Measurements from ENCODE around the gene ELMO2.

ELMO2 gene

DNA sequence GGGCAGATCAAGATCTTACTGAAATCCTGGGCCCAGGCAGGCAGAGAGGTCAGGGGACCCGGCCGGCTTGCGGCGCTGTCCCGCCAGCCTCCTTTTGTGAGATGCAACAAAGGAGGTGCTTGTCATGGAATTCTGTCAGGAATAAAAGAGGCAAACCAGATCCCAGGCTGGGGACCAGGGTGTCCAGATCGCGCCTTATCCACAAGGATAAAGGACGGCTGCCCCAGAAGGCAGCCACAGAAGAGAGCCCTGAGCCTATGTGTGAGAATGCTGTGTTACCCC is 55.5 kb downstream of the ELMO2 start:
- DNase-seq (ENCODE audit: low spot score): no peak

DNA sequence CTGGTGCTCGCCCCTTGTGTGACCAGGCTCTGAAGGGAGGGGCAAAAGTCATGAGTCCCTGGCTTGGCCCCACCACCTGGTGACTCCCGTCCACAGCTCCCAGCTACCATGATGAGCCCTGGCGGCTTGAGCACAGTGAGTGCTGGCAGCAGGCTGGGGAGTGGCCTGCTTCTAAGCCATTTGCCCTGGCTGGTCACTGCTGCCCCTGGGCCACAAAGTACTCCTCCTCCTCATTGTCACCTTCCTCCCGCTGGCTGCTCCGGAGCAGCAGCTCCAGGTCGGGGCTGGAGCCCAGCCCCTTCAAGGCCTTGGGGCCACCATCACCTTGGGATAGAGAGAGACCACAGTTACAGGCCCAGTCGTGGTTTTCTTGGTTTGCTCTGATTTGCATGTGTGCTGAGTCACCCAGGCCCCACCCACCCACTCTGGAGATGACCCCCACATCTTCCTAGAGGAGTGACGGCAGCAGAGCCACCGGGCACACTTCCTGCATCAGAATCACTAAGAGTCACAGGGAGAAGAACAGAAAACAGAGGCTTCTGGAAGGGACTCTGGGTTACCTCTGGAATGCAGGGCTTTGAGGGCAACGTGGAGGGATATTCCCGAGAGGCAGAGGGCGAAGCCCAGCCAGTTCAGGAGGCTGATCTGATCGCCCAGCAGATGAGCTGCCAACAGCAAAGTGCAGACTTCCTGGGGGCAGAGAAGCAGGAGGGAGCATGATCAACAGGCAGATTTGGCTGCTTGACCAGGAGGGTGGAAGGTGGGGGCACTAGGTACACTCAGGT is 56.0 kb downstream of the ELMO2 start:
- DNase-seq (ENCODE audit: low spot score): peak; percentile 89

DNA sequence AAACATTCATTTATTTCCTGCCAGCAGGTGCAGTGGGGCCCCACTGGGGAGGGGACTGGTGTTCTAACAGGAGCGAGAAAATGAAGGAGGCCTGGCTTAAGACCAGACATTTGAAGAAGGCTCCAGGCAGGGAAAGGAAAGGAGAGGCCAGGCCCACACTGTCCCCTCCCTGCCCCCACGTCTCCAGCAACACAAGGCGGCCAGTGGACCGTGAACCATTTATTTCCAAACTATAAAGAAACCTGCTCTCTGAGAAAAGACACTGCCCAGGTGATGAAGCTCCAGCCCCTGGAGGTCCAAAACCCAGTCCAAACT is 56.7 kb downstream of the ELMO2 start:
- no peak for DNase-seq (ENCODE audit: low spot score)

DNA sequence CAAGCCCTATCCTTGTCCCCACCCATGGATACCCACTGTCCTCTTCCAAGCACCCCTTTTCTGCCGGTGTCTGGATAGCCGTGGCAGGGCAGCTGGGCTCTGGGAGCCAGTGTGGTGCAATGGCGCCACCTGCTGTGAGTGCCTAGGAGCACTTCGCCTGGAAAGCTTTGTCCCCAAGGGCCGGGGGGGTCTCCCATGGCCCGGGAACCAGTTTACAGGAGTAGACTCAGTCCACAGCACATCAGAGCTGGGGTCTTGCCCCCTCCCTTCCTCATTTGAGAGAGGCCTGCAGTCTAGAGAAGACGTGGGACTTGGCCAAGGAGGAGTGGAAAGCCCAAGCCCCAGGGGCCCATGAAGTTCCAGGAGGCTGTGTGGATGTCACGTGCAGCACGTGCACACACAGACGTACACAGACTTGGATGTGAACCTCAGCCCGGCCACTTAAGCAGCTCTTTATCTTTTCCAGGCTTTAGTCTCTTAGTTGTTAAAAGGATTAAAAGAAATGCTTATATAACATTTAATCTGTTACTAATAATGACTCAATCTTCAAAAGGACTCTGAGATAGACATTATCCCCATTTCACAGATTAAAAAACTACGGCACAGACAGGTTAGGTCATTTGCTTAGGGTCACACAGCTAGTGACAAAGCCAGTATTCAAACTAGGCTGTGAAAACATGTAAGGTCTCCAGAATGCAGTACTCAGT is 57.2 kb downstream of the ELMO2 start:
- DNase-seq (ENCODE audit: low spot score): peak; percentile 65

DNA sequence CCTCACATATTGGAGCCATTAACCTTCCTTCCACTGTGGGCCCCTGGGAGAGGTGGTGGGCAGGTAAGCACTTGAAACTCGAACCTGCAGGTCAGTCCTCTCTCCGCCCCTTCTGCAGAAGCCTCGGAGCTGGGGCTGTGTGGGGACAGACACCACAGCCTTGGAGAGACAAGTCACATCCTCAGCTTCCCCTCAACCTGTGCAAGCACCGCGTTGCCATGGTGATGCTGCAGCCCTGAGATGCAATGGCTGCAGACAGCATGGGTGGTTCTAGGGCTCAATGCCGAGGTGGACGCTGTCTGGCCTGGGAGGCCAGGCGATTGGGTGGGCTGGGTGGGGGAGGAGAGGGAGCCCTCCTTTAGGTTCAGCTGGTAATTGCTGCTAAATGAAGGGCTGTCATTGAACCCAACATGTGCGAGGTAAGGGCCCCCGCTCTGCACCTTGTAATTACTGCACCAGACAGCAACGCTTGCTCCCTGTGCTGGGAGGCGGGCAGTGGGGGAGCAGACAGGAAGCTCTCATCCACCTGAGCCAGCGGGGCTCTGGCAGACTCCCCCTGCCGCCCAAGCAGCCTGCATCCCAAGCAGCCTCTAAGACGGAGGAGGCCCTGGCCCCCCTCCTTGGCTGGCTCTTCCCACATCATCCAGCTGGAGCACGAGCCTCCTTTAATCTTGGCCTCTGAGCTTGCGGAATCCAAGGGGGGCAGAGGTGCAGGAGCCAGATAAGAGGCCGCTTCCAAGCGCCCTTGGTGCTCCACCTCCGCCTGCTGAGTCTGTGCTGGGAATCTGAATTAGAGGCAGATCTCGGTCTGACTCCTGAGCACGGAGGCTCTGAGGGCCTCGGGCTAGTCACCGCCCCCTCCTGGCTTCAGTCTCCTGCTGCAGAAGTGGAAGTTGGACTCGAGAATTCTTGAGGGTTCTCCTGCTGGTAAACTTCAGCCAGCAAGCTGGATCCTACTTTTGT is 58.3 kb downstream of the ELMO2 start:
- no peak for DNase-seq (ENCODE audit: low spot score)

DNA sequence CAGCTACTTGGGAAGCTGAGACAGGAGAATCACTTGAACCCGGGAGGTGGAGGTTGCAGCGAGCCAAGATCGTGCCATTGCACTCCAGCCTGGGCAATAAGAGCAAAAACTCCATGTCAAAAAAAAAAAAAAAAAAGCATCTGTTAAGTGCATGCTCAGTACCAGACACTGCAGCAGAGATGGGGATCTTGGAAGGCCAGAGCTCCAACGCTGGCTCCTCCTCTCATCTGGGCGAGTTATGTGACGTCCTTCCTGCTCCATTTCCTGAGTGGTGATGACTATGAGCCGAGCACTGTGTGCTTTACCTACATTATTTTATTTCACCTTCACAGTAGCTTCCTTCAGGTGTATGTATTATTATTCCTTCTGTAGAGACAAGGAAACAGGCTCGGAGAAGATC is 59.6 kb downstream of the ELMO2 start:
- DNase-seq (ENCODE audit: low spot score): no peak

DNA sequence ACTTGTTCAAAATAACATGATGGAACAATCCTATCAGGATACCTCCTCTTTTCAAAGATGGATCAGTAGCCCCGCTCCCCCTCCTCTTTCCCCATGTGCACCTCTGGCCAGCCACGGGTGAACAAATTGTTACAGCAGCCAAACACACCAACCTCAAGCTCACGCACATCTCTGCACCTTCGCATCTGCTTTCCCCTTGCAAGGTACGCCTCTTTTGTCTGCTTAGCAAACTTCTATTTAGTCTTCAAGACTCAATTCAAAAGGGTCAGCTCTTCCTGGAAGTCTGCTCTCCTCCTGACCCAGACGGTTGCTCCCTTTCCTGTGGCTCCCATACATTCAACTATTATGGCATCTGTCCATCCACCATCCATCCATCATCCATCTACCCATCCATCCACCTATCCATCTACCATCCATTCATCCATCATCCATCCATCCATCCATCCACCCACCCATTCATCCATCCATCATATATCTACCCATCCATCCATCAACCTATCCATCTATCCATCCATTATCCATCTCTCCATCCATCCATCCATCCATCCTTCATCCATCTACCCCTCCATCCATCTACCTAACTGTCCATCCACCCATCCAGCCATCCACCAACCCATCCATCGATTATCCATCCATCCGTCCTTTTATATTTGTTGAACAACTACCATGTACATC is 61.8 kb downstream of the ELMO2 start:
- no peak for DNase-seq (ENCODE audit: low spot score)

DNA sequence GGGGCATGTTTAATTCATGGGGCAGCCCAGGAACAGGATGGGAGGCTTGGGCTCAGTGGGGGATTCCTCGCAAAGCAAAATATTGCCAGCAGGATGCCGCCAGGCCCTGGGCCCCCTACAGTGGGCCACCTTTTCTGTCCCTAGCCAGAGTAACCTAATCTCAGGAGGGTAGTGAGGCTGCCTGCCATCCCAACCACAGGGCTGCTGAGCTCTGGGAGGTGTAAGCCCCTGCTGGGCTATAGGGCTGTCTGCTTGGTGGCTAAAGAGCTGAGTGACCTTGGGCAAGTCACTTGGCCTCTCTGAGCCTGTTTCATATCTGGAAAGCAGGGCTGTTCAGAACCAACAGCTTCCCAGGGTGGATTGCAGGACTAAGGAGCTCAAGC is 62.4 kb downstream of the ELMO2 start:
- no peak for DNase-seq (ENCODE audit: low spot score)

DNA sequence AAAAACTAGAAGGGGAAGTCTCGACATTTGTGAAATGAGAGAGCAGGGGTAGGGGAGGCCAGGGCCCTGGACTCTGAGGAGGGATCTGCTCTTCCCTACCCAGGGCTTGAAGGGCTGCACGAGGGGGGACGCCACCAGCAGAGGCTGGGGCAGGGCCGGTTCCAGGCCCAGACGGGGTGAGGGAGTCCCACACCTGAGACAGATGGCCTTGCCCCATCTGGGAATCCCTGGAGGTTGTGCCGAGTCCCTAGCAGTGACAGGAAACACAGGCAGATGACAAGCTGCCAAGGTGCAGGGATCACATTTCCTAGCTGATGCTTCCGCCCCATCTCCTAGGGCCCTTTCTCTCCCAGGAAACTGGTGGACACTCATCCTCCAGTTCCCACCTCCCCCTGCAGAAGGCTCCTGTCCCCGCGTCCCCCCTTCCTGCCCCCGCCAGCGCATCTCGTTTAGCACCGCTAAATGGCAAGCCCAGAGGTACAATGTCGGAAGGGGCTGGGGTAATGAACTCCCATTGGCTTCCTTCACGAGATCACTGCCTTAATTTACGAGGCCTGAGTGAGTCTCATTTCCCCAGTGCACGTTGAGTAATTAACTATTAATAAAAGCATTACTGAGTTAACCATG is 63.0 kb downstream of the ELMO2 start:
- no peak for DNase-seq (ENCODE audit: low spot score)

DNA sequence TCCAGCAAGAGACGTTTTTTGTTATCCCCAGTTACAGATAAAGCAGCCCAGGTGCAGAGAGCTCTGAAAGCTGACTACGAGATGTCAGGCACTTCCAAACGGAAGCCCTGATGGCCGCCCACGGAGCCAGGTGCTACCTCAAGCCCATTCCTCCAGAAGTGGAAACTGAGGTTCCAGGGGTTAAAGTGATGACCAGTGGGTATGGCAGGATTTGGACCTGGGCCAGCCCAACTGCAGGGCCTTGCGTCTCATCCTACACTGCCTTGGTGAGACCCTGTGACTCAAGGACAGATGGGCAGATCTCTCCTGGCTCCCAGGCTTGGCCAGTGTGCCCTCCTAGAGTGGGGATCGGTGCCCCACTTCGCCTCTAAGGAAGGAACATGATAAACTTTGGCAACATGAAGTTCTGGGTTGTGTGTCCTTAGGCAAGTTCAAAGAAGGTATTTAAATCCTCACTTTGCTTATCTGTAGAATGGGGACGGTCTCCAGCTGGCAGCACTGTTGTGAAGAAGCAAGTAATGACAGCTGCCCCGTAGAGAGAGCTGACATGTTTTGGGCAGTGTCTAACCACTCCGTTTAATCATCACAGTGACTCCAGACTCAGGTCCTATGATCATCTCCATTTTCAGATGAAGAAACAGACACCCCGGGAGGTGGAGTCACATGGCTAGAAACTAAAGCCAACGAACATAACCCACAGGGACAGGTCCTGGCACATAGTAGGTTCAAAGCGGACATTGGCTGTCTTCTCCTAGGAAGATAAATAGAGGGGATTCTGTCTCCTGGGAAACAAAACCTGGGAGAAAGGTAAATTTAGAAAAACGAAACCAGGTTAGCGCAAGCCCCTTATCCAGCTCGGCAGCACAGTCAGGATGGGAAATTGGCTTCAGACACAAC is 63.7 kb downstream of the ELMO2 start:
- no peak for DNase-seq (ENCODE audit: low spot score)

DNA sequence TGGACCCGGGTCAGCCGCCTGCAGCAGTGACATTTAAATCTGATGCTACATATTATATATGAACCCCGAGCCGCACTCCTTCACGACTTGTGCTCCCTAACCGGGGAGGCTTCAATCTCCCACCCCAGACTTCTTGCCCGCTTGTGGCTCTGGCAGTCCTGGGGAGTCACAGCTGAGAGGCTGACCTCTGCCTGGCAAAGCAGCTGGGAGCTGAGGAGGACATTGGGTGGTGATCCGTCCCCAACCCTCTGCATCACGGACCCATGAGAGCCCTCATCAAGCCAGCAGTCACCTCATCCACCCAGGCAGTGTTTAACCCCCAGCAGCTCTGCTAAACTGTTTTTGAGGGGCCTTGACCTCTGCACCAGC is 64.4 kb downstream of the ELMO2 start:
- DNase-seq (ENCODE audit: low spot score): no peak

DNA sequence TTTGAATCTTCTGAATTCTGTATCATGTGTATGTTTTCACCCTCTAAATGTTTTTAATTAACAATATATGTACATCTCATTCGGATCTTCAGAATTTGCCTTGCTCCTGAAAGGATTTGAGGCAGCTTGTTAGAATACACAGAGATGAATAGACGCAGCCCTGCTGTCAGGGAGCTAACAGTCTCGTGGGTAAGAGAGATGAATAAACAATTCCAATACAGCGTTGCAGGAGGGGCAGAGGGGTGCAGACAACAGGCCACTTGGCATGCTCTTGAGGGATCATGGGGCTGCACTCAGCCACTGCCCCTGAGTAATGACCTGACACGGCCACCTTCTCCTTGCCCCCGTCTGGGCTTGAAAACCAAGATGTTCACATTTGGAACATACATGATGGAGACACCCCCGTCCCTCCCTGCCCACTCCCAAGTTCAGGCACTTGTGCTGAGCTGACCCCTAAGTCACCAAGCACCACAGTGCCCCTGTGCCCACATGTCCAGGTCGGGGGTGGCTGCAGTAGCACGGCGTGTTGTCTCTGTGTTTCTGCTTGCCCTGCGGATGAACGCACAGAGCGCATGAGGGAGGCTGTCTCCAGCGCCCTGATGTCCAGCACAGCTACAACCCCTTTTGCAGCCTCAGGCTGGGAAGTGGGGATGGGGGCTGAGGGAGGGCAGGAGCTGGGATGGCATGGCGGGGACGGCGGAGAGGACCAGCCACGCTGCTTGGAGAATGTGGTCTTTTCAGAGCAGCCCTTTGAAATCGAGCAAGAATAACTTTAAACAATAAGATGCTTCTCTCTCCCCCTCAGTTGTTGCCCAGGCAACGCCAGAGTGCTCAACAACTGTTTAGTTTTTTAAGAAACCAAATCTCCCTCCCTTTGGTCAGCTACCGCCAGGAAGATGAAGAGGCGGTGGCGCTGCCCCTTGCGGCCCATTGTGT is 65.1 kb downstream of the ELMO2 start:
- no peak for DNase-seq (ENCODE audit: low spot score)

DNA sequence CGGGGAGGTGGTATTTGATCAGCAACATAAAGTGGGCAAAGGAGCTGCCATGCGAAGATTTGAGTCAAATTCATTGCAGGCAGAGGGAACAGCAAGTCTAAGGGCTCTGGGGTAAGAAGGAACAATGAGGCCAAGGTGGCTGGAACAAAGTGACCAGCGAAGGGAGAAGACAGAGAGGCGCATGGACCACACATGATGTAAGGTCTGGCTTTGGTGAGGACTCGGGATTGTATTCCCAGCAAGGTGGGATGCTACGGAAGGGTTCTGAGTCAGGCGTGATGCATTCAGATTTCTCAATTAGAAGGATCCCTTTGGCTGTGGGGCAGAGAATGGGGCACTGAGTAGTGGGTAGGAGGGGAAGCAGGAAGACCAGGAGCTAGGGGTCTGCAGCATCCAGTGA is 67.4 kb downstream of the ELMO2 start:
- no peak for DNase-seq (ENCODE audit: low spot score)

DNA sequence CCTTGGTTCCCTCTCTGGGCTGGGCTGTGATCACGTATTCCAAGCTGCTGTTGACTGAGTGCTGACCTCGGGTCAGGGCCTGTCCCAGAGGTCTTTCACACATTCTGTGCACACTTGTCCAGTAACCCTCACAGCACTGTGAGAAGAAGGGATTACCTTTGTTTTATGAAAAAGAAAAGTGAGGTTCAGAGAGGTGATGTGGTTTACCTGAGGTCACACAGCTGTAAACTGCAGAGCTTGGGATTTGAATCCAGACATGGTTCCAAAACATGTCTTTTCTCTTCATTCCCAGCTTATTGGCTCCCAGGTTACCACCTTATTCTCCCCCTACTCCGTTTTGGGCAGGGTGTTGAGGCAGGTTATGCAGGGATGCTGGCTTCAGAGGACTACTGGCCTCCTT is 69.7 kb downstream of the ELMO2 start:
- DNase-seq (ENCODE audit: low spot score): no peak

DNA sequence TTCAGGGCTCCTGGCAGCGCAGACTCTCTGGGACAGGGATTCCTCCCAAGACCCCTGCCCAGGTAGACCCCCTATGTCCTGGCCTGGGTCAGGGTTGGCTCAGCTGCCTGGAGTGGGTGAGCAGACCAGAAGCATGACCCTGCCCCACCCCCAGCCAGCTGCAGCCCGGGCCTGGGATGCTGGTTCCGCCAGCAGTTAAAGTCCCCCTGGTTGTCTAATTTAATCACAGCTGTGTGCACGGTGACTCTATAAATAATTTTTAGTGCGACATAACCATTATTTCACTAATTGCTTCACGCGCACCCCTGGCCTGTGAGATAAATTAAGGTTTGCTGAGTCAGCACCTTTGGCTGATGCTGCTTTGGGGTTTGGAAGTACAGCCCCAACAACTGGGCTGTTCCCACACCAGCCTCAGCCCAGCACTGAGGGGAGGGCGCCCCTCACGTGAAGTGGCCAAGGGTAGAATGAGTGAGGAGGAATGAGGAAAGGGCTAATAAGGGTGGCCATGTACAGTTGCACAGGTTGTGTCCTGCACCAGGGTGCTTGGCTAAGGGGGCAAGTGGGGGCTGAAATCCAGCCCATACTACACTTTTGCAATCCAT is 72.0 kb downstream of the ELMO2 start:
- no peak for DNase-seq (ENCODE audit: low spot score)

DNA sequence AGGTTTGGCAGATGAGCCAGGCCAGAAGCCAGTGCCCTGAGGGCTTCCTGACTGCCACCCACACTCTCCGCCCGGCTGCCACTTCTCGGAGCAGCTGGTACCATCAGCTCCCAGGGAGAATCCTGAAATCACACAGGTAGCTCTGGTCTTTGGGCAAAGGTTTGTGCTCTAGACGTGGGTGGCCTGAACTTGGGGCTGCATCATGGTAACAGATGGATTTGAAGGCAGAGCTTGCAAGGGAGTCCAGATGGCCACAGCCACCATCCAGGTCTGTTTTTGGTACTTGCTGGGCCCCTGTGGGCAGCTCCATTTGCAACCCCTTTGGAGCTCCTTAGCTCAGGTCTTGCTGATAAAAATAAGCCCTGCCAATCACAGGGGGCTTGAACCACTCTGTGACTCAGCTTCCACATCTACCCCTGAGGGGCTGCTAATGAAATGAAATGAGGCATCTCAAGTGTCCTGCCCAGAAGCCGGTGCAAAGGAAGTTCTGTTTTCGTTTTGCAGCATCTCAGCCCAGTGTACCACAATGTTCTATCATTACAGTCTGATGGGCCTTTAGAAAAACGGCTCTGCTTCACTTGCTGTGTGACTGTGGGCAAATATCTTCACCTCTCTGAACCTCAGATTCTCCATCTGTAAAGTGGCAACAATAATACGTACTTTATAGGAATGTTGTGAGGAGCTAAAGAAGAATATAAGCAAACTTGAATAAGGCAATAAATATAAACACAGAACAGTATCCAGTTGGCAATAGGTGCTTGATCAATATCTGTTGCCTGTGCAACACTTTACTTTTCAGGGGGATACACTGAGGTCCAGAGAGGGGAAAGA is 73.0 kb downstream of the ELMO2 start:
- DNase-seq (ENCODE audit: low spot score): no peak

DNA sequence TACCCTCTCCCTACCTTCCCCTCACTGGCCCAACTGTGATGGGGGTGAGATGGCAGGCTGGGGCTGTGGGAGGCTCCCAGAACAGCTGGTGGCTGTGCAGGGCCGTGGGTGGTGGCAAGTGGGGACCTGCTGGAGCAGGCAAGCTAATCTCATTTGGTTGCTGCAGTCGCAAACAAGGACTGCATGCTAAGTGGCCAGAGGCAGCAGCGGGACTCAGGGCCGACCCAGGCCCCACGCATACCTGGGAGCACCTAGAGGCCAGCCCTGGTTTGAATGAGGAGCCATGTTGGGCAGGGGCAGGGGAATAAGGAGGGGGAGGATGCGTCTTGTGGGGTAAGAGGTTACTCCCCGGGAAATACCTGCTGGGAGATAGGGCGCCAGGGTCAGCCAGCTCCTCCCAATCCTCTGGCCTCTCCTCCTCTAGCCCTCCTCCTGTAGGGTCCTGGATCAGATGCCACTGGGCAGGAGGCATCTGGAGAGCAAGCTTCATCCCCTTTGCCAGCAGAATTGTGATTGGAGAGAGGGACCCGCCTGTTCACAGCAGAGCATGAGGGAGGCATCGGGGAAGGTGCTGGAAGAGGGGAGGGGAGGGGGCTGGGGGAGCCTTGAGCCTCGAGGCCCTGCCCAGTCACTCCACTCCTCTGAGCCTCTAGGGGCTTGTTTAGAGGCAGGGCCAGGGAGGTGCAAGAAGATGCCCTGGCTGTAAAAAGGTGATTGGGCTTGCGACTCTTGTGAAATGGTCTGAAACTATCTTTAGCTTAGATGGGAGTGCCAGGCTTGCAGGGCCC is 73.8 kb downstream of the ELMO2 start:
- DNase-seq (ENCODE audit: low spot score): no peak

Measured in COLO829 (cell line).